ENCODE data around the gene UBE3D.

DNA sequence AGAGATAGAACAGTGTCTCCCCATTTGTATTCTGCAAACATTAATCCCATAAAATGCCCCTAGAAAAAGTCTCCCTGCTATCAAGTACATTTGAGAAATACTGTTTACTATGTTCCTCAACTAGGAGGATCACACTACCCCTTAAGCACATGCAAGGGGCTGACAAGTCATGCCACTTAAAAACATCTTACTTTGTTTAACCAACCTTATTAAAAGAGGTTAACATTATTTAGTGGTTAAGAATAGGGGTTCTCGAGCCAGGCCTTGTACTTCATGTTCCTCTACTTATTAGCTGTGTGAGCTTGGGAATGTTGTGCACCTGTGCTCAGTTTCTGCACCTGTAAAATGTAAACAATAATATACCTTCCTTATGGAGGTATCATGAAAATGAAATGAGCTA is 113.7 kb downstream of the UBE3D start:
- TF ChIP-seq CTCF (IDR thresholded peaks at IDR 0.05; ENCODE audit: insufficient read depth, low read depth, low read length) = no peak
- no peak for TF ChIP-seq EZH2 (IDR thresholded peaks at IDR 0.05; ENCODE audit: insufficient read depth, low read length)
